Suprapubic skin (tissue), 3 donors: ENCODE measurements around the gene ANGEL2.

Source experiments
- POLR2AphosphoS5 ChIP-seq, 3 donors: sonication (generic); formaldehyde crosslinking; IDR thresholded peaks; one replicate each; pipeline ENCODE4 v1.6.1; 2017; ENCODE audit warnings: antibody characterized with exemption in 3 of 3
- TF ChIP-seq, protein P1 (sequence below), 2 donors: fragments of 200-600 bp in 1 of 2; fragments of 450-650 bp in 1 of 2; sonication (generic) in 1 of 2; IDR thresholded peaks; one replicate each; pipeline ENCODE4 v1.5.1; 2016 to 2019; ENCODE audit warnings: antibody characterized with exemption in 2 of 2, mild to moderate bottlenecking in 1 of 2, moderate library complexity in 1 of 2

DNA sequence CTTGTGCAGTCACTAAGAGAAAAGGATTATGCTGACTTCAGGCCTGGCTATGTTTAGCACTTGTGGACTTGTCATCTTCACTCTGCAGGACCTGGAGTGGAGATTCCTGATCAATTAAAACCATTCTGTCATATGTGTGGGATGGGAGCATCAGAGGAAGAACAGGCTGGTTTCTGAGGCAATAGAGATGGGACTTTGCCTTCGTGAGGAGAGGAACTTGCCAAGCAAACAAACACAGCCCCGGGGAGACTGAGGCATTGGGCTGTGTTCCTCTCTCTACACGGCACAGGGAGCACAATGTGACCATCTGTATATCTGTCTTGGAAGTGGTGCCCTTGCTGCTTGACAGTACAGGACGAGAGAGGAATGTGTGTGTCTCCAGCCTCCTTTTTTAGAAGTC, 42.2 kb downstream of the ANGEL2 start:
- TF ChIP-seq, protein P1, sequence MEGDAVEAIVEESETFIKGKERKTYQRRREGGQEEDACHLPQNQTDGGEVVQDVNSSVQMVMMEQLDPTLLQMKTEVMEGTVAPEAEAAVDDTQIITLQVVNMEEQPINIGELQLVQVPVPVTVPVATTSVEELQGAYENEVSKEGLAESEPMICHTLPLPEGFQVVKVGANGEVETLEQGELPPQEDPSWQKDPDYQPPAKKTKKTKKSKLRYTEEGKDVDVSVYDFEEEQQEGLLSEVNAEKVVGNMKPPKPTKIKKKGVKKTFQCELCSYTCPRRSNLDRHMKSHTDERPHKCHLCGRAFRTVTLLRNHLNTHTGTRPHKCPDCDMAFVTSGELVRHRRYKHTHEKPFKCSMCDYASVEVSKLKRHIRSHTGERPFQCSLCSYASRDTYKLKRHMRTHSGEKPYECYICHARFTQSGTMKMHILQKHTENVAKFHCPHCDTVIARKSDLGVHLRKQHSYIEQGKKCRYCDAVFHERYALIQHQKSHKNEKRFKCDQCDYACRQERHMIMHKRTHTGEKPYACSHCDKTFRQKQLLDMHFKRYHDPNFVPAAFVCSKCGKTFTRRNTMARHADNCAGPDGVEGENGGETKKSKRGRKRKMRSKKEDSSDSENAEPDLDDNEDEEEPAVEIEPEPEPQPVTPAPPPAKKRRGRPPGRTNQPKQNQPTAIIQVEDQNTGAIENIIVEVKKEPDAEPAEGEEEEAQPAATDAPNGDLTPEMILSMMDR (IDR thresholded peaks at IDR 0.05): no peak
- TF ChIP-seq POLR2AphosphoS5 (IDR thresholded peaks at IDR 0.05): no peak
